Activated B cell treated with CpG ODN at 0.5 μM for 24 hours (primary cell): ENCODE data around the gene ADCY5. TPM values are rescaled to one million over a fixed set of nuclear protein-coding genes. Genes with fewer than 3 reads are reported as not detected.

Source experiments
- ATAC-seq: fragments of 200-7000 bp; cut with Tn5 transposase; one replicate; pipeline ENCODE4 v1.10.0; 2021; ENCODE audit warnings: low read depth, mild to moderate bottlenecking, moderate library complexity
- CTCF ChIA-PET: fragments of 350-600 bp; sonication (Branson Sonifier 250); formaldehyde crosslinking; loops from one replicate; lab custom pipeline; 2021; ENCODE audit warnings: antibody characterized with exemption; lab: Charles Lee
- POLR2A ChIA-PET: fragments of 350-600 bp; sonication (Branson Sonifier 250); formaldehyde crosslinking; loops from one replicate; lab custom pipeline; 2021; ENCODE audit warnings: antibody characterized with exemption; lab: Charles Lee
- DNase-seq: peaks from one replicate; pipeline ENCODE4 v3.0.0; 2022
- H3K27ac Mint-ChIP-seq: one replicate; pipeline ENCODE4 v1.8.0; 2020; ENCODE audit warnings: mixed read lengths
- H3K27me3 Mint-ChIP-seq: one replicate; pipeline ENCODE4 v1.8.0; 2021; ENCODE audit warnings: mixed read lengths
- H3K36me3 Mint-ChIP-seq: one replicate; pipeline ENCODE4 v1.8.0; 2021; ENCODE audit warnings: low read depth, mixed read lengths
- H3K4me1 Mint-ChIP-seq: one replicate; pipeline ENCODE4 v1.8.0; 2021; ENCODE audit warnings: mixed read lengths
- H3K4me3 Mint-ChIP-seq: one replicate; pipeline ENCODE4 v1.8.0; 2020; ENCODE audit warnings: mild to moderate bottlenecking, mixed read lengths
- H3K9me3 Mint-ChIP-seq: one replicate; pipeline ENCODE4 v1.8.0; 2020; ENCODE audit warnings: mixed read lengths
- CTCF ChIP-seq: fragments of 200-600 bp; IDR thresholded peaks from one replicate; pipeline ENCODE4 v1.8.0; 2022; ENCODE audit warnings: antibody characterized with exemption, mild to moderate bottlenecking
- intact Hi-C: fragments of 100-400 bp; cut with micrococcal nuclease; formaldehyde crosslinking; loops from one replicate; pipeline ENCODE4 v1.15.1; 2024
- total RNA-seq: library from RNA; stranded (reverse); gene quantifications from 2 replicates; pipeline ENCODE4 v1.2.3, GENCODE V29; 2022

ADCY5 gene
- total RNA-seq, 1 donor from 2014 or later = not detected

GRCh38 chr3:123432832-123433523 is 15.9 kb downstream of the ADCY5 start:
- ChIA-PET POLR2A (no interaction called here), CTCF (no interaction called here)
- intact Hi-C loops = no loop called here
- Mint-ChIP-seq H3K4me3 (no peak overlapping the region), H3K27me3 (peaks cover 17% of the 10 kb centered on the region), H3K4me1 (no peaks in the 10 kb centered on the region), H3K9me3 (no peaks in the 10 kb centered on the region), H3K27ac (no peak overlapping the region), H3K36me3 (no peaks in the 10 kb centered on the region)
- DNase-seq = no peak
- no peak for TF ChIP-seq CTCF
- no peak for ATAC-seq

- TF ChIP-seq CTCF = no peak
- Mint-ChIP-seq H3K4me3 (no peak overlapping the region), H3K27ac (no peak overlapping the region), H3K36me3 (no peaks in the 10 kb centered on the region), H3K4me1 (no peaks in the 10 kb centered on the region), H3K9me3 (no peaks in the 10 kb centered on the region), H3K27me3 (peaks cover 14% of the 10 kb centered on the region)
- DNase-seq = no peak
- intact Hi-C loops = no loop called here
- ATAC-seq = no peak
- ChIA-PET CTCF (no interaction called here), POLR2A (no interaction called here)
Observed at GRCh38 chr3:123431658-123432324, 17.1 kb downstream of the ADCY5 start.

- Mint-ChIP-seq H3K36me3 (no peaks in the 10 kb centered on the region), H3K27ac (no peak overlapping the region), H3K9me3 (no peaks in the 10 kb centered on the region), H3K27me3 (peaks cover 14% of the 10 kb centered on the region), H3K4me3 (no peak overlapping the region), H3K4me1 (no peaks in the 10 kb centered on the region)
- DNase-seq (no peak), ATAC-seq (no peak)
- ChIA-PET POLR2A (no interaction called here), CTCF (no interaction called here)
- intact Hi-C loops = no loop called here
- no peak for TF ChIP-seq CTCF
Observed at GRCh38 chr3:123431007-123431657, 17.8 kb downstream of the ADCY5 start.

- Mint-ChIP-seq H3K36me3 (no peaks in the 10 kb centered on the region), H3K4me3 (no peak overlapping the region), H3K9me3 (no peaks in the 10 kb centered on the region), H3K4me1 (no peaks in the 10 kb centered on the region), H3K27ac (no peak overlapping the region), H3K27me3 (peaks cover 14% of the 10 kb centered on the region)
- POLR2A ChIA-PET = no interaction called here
- ATAC-seq (no peak), DNase-seq (no peak)
- no peak for TF ChIP-seq CTCF
- intact Hi-C loops = no loop called here
- CTCF ChIA-PET = no interaction called here
Observed at GRCh38 chr3:123430266-123430665, 18.6 kb downstream of the ADCY5 start.
